GM18909 (cell line): ENCODE data around the gene PKNOX2.

ENCODE experiments used
- ATAC-seq: cut with Tn5 transposase; IDR thresholded peaks from one replicate; pipeline ENCODE4 v1.9.1; 2021; ENCODE audit warnings: mild to moderate bottlenecking; ENCODE audit not compliant: unreplicated experiment, poor library complexity

PKNOX2 gene

GRCh38 chr11:125164422-125165110 lies at the start of gene PKNOX2:
PKNOX2 (plus strand) TSS chr11:125164751; CDS start chr11:125351306, 186,555 bp downstream.
- ATAC-seq: peak; percentile 42

GRCh38 chr11:125117429-125117828 lies 47.1 kb upstream of the PKNOX2 start:
- ATAC-seq: no peak

GRCh38 chr11:125123194-125123946 lies 41.2 kb upstream of the PKNOX2 start:
- ATAC-seq: no peak

GRCh38 chr11:125123947-125124617 lies 40.5 kb upstream of the PKNOX2 start:
- ATAC-seq: peak; percentile 71

GRCh38 chr11:125124618-125124992 lies 39.9 kb upstream of the PKNOX2 start:
- ATAC-seq: no peak

GRCh38 chr11:125128450-125128849 lies 36.1 kb upstream of the PKNOX2 start:
- no peak for ATAC-seq

- no peak for ATAC-seq
Observed at GRCh38 chr11:125129316-125129993, 35.1 kb upstream of the PKNOX2 start.

GRCh38 chr11:125132071-125132470 lies 32.5 kb upstream of the PKNOX2 start:
- ATAC-seq: no peak

GRCh38 chr11:125132596-125132995 lies 32.0 kb upstream of the PKNOX2 start:
- ATAC-seq: no peak

- ATAC-seq: no peak
Observed at GRCh38 chr11:125136001-125136400, 28.6 kb upstream of the PKNOX2 start.

- ATAC-seq: no peak
Observed at GRCh38 chr11:125138966-125139365, 25.6 kb upstream of the PKNOX2 start.

GRCh38 chr11:125139778-125140177 lies 24.8 kb upstream of the PKNOX2 start:
- ATAC-seq: no peak

- no peak for ATAC-seq
Observed at GRCh38 chr11:125140233-125140632, 24.3 kb upstream of the PKNOX2 start.

GRCh38 chr11:125141178-125141577 lies 23.4 kb upstream of the PKNOX2 start:
- ATAC-seq: no peak

- peak; percentile 84 for ATAC-seq
Observed at GRCh38 chr11:125141686-125142535, 22.6 kb upstream of the PKNOX2 start.

- ATAC-seq: no peak
Observed at GRCh38 chr11:125146232-125146631, 18.3 kb upstream of the PKNOX2 start.

GRCh38 chr11:125147280-125147679 lies 17.3 kb upstream of the PKNOX2 start:
- ATAC-seq: no peak

GRCh38 chr11:125148011-125148410 lies 16.5 kb upstream of the PKNOX2 start:
- ATAC-seq: no peak

GRCh38 chr11:125148743-125149142 lies 15.8 kb upstream of the PKNOX2 start:
- ATAC-seq: no peak

GRCh38 chr11:125153837-125154236 lies 10.7 kb upstream of the PKNOX2 start:
- ATAC-seq: no peak
